COLO829 (cell line): Measurements from ENCODE around the gene OSMR.

Experiments
- DNase-seq: peaks from one replicate; pipeline ENCODE4 v3.0.0; 2012; ENCODE audit warnings: low spot score

Gene OSMR

GRCh38 chr5:38845526-38846378 is at the start of gene OSMR:
Gene OSMR, plus strand, starts transcription at chr5:38846012. Its CDS starts 23,033 bp downstream, at chr5:38869045.
- DNase-seq, result peak; percentile 34

GRCh38 chr5:38796742-38797108 is 49.1 kb upstream of the OSMR start:
- no peak for DNase-seq

- no peak for DNase-seq
Measured at GRCh38 chr5:38797838-38798237, 48.0 kb upstream of the OSMR start.

- DNase-seq, result no peak
Measured at GRCh38 chr5:38799556-38800377, 46.0 kb upstream of the OSMR start.

GRCh38 chr5:38800515-38800914 is 45.3 kb upstream of the OSMR start:
- DNase-seq, result no peak

- no peak for DNase-seq
Measured at GRCh38 chr5:38802125-38802524, 43.7 kb upstream of the OSMR start.

- DNase-seq, result no peak
Measured at GRCh38 chr5:38803246-38803645, 42.6 kb upstream of the OSMR start.

- DNase-seq, result peak; percentile 20
Measured at GRCh38 chr5:38806775-38807258, 39.0 kb upstream of the OSMR start.

GRCh38 chr5:38807570-38808483 is 38.0 kb upstream of the OSMR start:
- peak; percentile 29 for DNase-seq

- no peak for DNase-seq
Measured at GRCh38 chr5:38808666-38809343, 37.0 kb upstream of the OSMR start.

- DNase-seq, result peak; percentile 45
Measured at GRCh38 chr5:38809388-38810359, 36.1 kb upstream of the OSMR start.

GRCh38 chr5:38814879-38815278 is 30.9 kb upstream of the OSMR start:
- no peak for DNase-seq

GRCh38 chr5:38816083-38817030 is 29.5 kb upstream of the OSMR start:
- no peak for DNase-seq

- DNase-seq, result no peak
Measured at GRCh38 chr5:38821679-38822078, 24.1 kb upstream of the OSMR start.

GRCh38 chr5:38823503-38823902 is 22.3 kb upstream of the OSMR start:
- DNase-seq, result no peak

- no peak for DNase-seq
Measured at GRCh38 chr5:38824821-38825220, 21.0 kb upstream of the OSMR start.

- no peak for DNase-seq
Measured at GRCh38 chr5:38825494-38825893, 20.3 kb upstream of the OSMR start.

- DNase-seq, result no peak
Measured at GRCh38 chr5:38827525-38827924, 18.3 kb upstream of the OSMR start.

GRCh38 chr5:38830521-38831051 is 15.2 kb upstream of the OSMR start:
- no peak for DNase-seq
